ENCODE measurements around the gene PPP1R13B.

DNA sequence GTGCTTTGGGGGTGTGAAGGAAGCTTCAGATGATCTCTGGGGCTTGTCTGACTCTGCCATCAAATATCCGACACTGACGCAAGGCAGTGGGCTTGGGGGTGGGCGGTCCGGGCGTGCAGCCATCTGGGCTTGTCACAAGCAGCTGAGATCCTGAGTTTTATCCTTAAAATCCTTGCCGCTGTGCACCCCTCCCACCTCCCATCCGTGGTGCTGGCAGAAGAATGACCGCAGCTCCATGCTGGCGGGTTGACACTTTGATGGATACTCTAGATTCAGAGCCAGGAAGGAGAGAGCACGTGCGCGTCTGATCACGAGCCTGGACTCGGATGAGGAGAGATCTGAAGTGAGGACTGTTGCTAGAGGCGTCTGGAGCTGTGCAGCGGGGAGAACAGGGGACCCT is 128.8 kb downstream of the PPP1R13B start:
- TF ChIP-seq POLR2AphosphoS5 (IDR thresholded peaks at IDR 0.05; ENCODE audit: borderline replicate concordance, low read depth, low read length), result no peak
- no peak for TF ChIP-seq FOXP2 (optimal IDR thresholded peaks at IDR 0.05; ENCODE audit: control extremely low read depth, extremely low read length, insufficient read depth)
- TF ChIP-seq EZH2 (IDR thresholded peaks at IDR 0.05), result no peak

Data from SK-N-MC (cell line).